Measurements from ENCODE around the gene ANKRD44.

The ANKRD44 gene

GRCh38 chr2:197268786-197269584, 41.6 kb downstream of the ANKRD44 start:
- TF ChIP-seq, protein P1, sequence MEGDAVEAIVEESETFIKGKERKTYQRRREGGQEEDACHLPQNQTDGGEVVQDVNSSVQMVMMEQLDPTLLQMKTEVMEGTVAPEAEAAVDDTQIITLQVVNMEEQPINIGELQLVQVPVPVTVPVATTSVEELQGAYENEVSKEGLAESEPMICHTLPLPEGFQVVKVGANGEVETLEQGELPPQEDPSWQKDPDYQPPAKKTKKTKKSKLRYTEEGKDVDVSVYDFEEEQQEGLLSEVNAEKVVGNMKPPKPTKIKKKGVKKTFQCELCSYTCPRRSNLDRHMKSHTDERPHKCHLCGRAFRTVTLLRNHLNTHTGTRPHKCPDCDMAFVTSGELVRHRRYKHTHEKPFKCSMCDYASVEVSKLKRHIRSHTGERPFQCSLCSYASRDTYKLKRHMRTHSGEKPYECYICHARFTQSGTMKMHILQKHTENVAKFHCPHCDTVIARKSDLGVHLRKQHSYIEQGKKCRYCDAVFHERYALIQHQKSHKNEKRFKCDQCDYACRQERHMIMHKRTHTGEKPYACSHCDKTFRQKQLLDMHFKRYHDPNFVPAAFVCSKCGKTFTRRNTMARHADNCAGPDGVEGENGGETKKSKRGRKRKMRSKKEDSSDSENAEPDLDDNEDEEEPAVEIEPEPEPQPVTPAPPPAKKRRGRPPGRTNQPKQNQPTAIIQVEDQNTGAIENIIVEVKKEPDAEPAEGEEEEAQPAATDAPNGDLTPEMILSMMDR (IDR thresholded peaks at IDR 0.05; ENCODE audit: low read depth, low read length) = no peak
- no peak overlapping the region for H3K4me3 ChIP-seq (ENCODE audit: low read depth, low read length)

DNA sequence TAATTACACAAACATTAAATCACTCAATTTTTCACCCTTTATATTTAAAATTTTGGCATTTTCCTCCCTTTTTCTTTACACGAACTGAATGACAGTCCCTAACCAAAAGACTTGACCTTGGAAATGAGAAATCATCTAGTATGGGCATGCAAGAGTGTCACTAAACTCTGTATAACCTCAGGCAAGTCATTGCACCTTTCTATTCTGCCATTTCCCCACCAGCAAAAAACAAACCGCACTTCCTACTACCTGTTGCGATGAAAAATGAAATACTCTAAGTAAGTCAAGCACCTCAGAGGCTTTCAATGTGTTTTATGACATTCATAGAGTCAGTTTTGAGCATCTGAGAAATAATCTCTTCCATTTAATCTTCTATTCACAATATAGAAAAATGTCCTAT, 44.1 kb downstream of the ANKRD44 start:
- no peak overlapping the region for H3K4me3 ChIP-seq (ENCODE audit: low read depth, low read length)
- TF ChIP-seq, protein P1 (IDR thresholded peaks at IDR 0.05; ENCODE audit: low read depth, low read length) = no peak

- TF ChIP-seq, protein P1 (IDR thresholded peaks at IDR 0.05; ENCODE audit: low read depth, low read length) = no peak
- no peak overlapping the region for H3K4me3 ChIP-seq (ENCODE audit: low read depth, low read length)
Observed at GRCh38 chr2:197265924-197266323, 44.7 kb downstream of the ANKRD44 start.

DNA sequence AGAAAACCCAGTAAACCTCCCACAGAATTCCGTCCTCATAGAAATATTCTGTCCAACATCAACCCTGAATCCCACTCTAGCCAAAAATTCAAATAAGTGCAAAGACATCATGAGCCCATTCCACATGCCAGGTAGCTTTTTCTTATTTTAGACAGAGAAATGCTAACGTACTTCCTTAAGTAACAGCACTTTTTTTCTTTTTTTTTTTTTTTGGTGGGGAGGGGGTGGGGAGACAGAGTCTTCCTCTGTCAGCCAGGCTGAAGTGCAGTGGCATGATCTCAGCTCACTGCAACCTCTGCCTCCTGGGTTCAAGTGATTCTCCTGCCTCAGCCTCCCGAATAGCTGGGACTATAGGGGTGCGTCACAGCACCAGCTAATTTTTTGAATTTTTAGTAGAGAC, 45.5 kb downstream of the ANKRD44 start:
- TF ChIP-seq, protein P1 (IDR thresholded peaks at IDR 0.05; ENCODE audit: low read depth, low read length) = no peak
- H3K4me3 ChIP-seq (ENCODE audit: low read depth, low read length) = no peak overlapping the region

DNA sequence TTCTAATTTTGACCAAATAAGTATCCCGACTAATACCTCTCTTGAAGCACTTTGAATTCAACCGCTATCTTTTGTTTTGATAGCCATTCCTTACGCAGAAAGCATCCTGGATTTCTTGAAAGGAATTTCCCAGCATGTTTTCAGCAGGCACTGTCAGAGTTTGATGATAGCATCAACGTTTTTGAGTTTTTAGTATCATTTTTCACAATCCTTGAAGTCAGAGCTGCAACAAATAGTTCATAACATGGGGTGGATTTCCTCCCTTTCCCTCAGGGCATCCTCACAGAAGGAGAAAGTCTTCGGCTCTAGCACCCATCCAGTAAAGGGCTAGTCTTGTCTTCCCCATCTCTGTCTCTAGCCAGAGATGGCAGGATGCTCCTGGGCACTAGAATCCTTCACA, 46.2 kb downstream of the ANKRD44 start:
- TF ChIP-seq, protein P1 (IDR thresholded peaks at IDR 0.05; ENCODE audit: low read depth, low read length) = no peak
- H3K4me3 ChIP-seq (ENCODE audit: low read depth, low read length) = no peak overlapping the region

DNA sequence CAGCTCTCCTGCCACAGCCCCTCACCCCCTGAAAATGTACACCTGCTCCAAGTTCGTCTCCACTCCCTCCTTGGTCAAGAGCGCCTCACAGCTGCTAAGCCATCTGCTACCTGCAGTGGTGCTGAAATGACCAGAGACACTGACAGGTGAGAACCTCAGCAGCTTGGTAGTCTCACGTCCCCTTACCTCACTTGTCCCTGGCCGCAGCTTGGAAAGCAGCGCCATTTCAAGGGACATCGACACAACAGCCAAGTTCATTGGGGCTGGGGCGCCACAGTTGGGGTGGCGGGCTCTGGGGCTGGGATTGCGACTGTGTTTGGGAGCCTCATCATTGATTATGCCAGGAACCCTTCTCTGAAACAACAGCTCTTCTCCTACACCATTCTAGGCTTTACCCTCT, 47.5 kb downstream of the ANKRD44 start:
- TF ChIP-seq, protein P1 (IDR thresholded peaks at IDR 0.05; ENCODE audit: low read depth, low read length) = no peak
- H3K4me3 ChIP-seq (ENCODE audit: low read depth, low read length) = no peak overlapping the region

- no peak overlapping the region for H3K4me3 ChIP-seq (ENCODE audit: low read depth, low read length)
- TF ChIP-seq, protein P1 (IDR thresholded peaks at IDR 0.05; ENCODE audit: low read depth, low read length) = no peak
Observed at GRCh38 chr2:197261808-197262226, 48.8 kb downstream of the ANKRD44 start.
